Measurements from ENCODE around the gene ENHO.

Gene ENHO

GRCh38 chr9:34479431-34479866, 43.3 kb downstream of the ENHO start:
- TF ChIP-seq CTCF (IDR thresholded peaks at IDR 0.05; ENCODE audit: low read depth, low read length): no peak
- no peak overlapping the region for H3K4me3 ChIP-seq (ENCODE audit: low read depth, low read length)
- DNase-seq (ENCODE audit: low read depth, low spot score): no peak
- in situ Hi-C loops (cut with HindIII; ENCODE audit: low sequenced_read_pairs): no loop called here

- no peak for TF ChIP-seq CTCF (IDR thresholded peaks at IDR 0.05; ENCODE audit: low read depth, low read length)
- DNase-seq (ENCODE audit: low read depth, low spot score): no peak
- in situ Hi-C loops (cut with HindIII; ENCODE audit: low sequenced_read_pairs): no loop called here
- no peak overlapping the region for H3K4me3 ChIP-seq (ENCODE audit: low read depth, low read length)
Measured at GRCh38 chr9:34477541-34477940, 45.2 kb downstream of the ENHO start.

- no peak for DNase-seq (ENCODE audit: low read depth, low spot score)
- H3K4me3 ChIP-seq (ENCODE audit: low read depth, low read length): no peak overlapping the region
- in situ Hi-C loops (cut with HindIII; ENCODE audit: low sequenced_read_pairs): no loop called here
- TF ChIP-seq CTCF (IDR thresholded peaks at IDR 0.05; ENCODE audit: low read depth, low read length): no peak
Measured at GRCh38 chr9:34475097-34475496, 47.7 kb downstream of the ENHO start.

Data from astrocyte of the spinal cord (primary cell).